Hepatocyte (in vitro differentiated cells): ENCODE data around the gene WDR41. TPM values are rescaled to one million over a fixed set of nuclear protein-coding genes. Genes with fewer than 3 reads are reported as not detected.

Experiments used
- DNase-seq: peaks from one replicate; pipeline ENCODE4 v3.0.0-alpha.2; 2016; ENCODE audit warnings: low spot score
- H2AFZ ChIP-seq: fragments of 200-600 bp; sonication (generic); 2 replicates; pipeline ENCODE4 v1.6.0; 2016; ENCODE audit warnings: antibody characterized with exemption, mild to moderate bottlenecking
- H3K27ac ChIP-seq: fragments of 200-600 bp; sonication (generic); 2 replicates; pipeline ENCODE4 v1.5.1; 2016; ENCODE audit warnings: mild to moderate bottlenecking
- H3K27me3 ChIP-seq: fragments of 200-600 bp; sonication (generic); 2 replicates; pipeline ENCODE4 v1.6.1; 2016
- H3K36me3 ChIP-seq: fragments of 200-600 bp; sonication (generic); replicated peaks from 2 replicates; pipeline ENCODE4 v1.5.1; 2016; ENCODE audit warnings: low read depth; ENCODE audit not compliant: insufficient read depth
- H3K4me1 ChIP-seq: fragments of 200-600 bp; sonication (generic); 2 replicates; pipeline ENCODE4 v1.5.1; 2016; ENCODE audit warnings: mild to moderate bottlenecking, moderate library complexity; ENCODE audit not compliant: insufficient read depth
- H3K4me2 ChIP-seq: fragments of 200-600 bp; sonication (generic); 2 replicates; pipeline ENCODE4 v1.6.0; 2016
- H3K4me3 ChIP-seq: fragments of 200-600 bp; sonication (generic); 2 replicates; pipeline ENCODE4 v1.5.1; 2016; ENCODE audit warnings: mild to moderate bottlenecking
- H3K79me2 ChIP-seq: fragments of 200-600 bp; sonication (generic); 2 replicates; pipeline ENCODE4 v1.6.0; 2017; ENCODE audit warnings: mild to moderate bottlenecking
- H3K9me2 ChIP-seq: fragments of 200-600 bp; sonication (generic); replicated peaks from 2 replicates; pipeline ENCODE4 v1.6.0; 2017; ENCODE audit warnings: mild to moderate bottlenecking; ENCODE audit not compliant: insufficient read depth
- H3K9me3 ChIP-seq: fragments of 200-600 bp; sonication (generic); 2 replicates; pipeline ENCODE4 v1.5.1; 2016; ENCODE audit warnings: low read depth, mild to moderate bottlenecking
- H4K20me1 ChIP-seq: fragments of 200-600 bp; sonication (generic); 2 replicates; pipeline ENCODE4 v1.6.0; 2016; ENCODE audit warnings: mild to moderate bottlenecking; ENCODE audit not compliant: insufficient read depth, poor library complexity, severe bottlenecking
- CTCF ChIP-seq: fragments of 200-600 bp; sonication (generic); IDR thresholded peaks from 2 replicates; pipeline ENCODE4 v1.5.1; 2016; ENCODE audit warnings: antibody characterized with exemption, mild to moderate bottlenecking; ENCODE audit not compliant: poor library complexity
- EZH2 ChIP-seq: fragments of 200-600 bp; sonication (generic); IDR thresholded peaks from 2 replicates; pipeline ENCODE4 v1.6.1; 2016; ENCODE audit warnings: antibody characterized with exemption, mild to moderate bottlenecking, borderline replicate concordance
- EZH2phosphoT487 ChIP-seq: fragments of 200-600 bp; sonication (generic); IDR thresholded peaks from one replicate; pipeline ENCODE4 v1.6.1; 2018; ENCODE audit warnings: antibody characterized with exemption, mild to moderate bottlenecking, low read depth, moderate library complexity; ENCODE audit not compliant: unreplicated experiment, severe bottlenecking
- WGBS: methylation state at CpG from one replicate; pipeline ENCODE4 v1.1.6; 2016; ENCODE audit warnings: low lambda C conversion rate; ENCODE audit errors: missing lambda C conversion rate; 5-methylcytosine and 5-hydroxymethylcytosine counted together
- polyA plus RNA-seq: library from polyadenylated mRNA; unstranded; fragments of >200 nt; fragmentation: Nextera tagmentation; extraction: Ambion mirVana; gene quantifications from 2 replicates; pipeline ENCODE4 v1.2.1, GENCODE V29; 2016
- total RNA-seq: library from RNA; depleted of rRNA; stranded (reverse); fragments of >200 nt; gene quantifications from 2 replicates; pipeline ENCODE4 v1.2.3, GENCODE V29; 2014

Gene WDR41
- total and polyA plus RNA-seq, 2 experiments from 2014 or later, result 40.5 to 80.5 TPM

GRCh38 chr5:77402796-77403195, 89.3 kb downstream of the WDR41 start:
- Histone ChIP-seq H3K4me1 (no peaks in the 10 kb centered on the region), H3K79me2 (no peaks in the 10 kb centered on the region), H2AFZ (no peak overlapping the region), H3K4me2 (no peak overlapping the region), H3K27me3 (no peaks in the 10 kb centered on the region), H3K9me3 (no peaks in the 10 kb centered on the region), H3K9me2 (no peaks in the 10 kb centered on the region), H3K36me3 (no peaks in the 10 kb centered on the region), H4K20me1 (no peaks in the 10 kb centered on the region), H3K4me3 (no peak overlapping the region), H3K27ac (no peak overlapping the region)
- TF ChIP-seq CTCF (no peak), EZH2phosphoT487 (no peak), EZH2 (no peak)
- no peak for DNase-seq
- 91% methylated on average over 6 of the region's 6 CpGs for WGBS

DNA sequence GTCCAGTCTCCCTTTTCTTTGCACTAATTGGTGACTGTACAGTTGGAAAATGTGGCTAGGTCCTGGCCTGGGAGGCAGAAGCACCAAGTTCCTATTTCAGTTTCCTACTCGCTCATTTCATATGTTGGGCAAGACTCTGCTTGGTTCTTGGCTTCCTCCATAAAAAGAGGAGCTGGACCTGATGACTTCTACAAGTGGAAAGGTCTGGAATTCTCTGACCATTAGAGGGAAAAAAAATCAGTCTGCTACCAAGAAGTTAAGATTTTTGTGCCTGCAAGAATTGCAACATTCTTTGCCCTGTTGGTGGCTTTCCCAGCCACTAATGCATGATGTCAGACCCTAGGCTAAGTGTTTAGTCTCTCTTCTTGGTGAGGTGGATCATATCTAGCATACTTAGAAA, 91.5 kb downstream of the WDR41 start:
- no peaks in the 10 kb centered on the region for H3K27me3 ChIP-seq
- no peaks in the 10 kb centered on the region for H3K36me3 ChIP-seq
- H3K9me2 ChIP-seq, result no peaks in the 10 kb centered on the region
- no peak overlapping the region for H3K4me3 ChIP-seq
- 100% methylated on average over 1 of the region's 1 CpG for WGBS
- H3K27ac ChIP-seq, result no peak overlapping the region
- H3K4me2 ChIP-seq, result no peak overlapping the region
- no peak for DNase-seq
- H4K20me1 ChIP-seq, result no peaks in the 10 kb centered on the region
- H2AFZ ChIP-seq, result no peak overlapping the region
- H3K9me3 ChIP-seq, result no peaks in the 10 kb centered on the region
- H3K4me1 ChIP-seq, result peaks cover 7% of the 10 kb centered on the region
- no peaks in the 10 kb centered on the region for H3K79me2 ChIP-seq
- TF ChIP-seq CTCF (no peak), EZH2phosphoT487 (no peak), EZH2 (no peak)

GRCh38 chr5:77398896-77399295, 93.2 kb downstream of the WDR41 start:
- DNase-seq, result no peak
- H3K4me3 ChIP-seq, result no peak overlapping the region
- H3K27ac ChIP-seq, result no peak overlapping the region
- no peaks in the 10 kb centered on the region for H3K79me2 ChIP-seq
- no peaks in the 10 kb centered on the region for H4K20me1 ChIP-seq
- no peak for TF ChIP-seq CTCF
- TF ChIP-seq EZH2, result no peak
- no peak for TF ChIP-seq EZH2phosphoT487
- H2AFZ ChIP-seq, result no peak overlapping the region
- no peaks in the 10 kb centered on the region for H3K36me3 ChIP-seq
- H3K4me2 ChIP-seq, result no peak overlapping the region
- no peaks in the 10 kb centered on the region for H3K9me3 ChIP-seq
- peaks cover 7% of the 10 kb centered on the region for H3K4me1 ChIP-seq
- no peaks in the 10 kb centered on the region for H3K9me2 ChIP-seq
- H3K27me3 ChIP-seq, result no peaks in the 10 kb centered on the region
- 64% methylated on average over 8 of the region's 8 CpGs for WGBS

- Histone ChIP-seq H3K4me2 (no peak overlapping the region), H3K79me2 (no peaks in the 10 kb centered on the region), H3K9me3 (no peaks in the 10 kb centered on the region), H3K27me3 (no peaks in the 10 kb centered on the region), H3K36me3 (no peaks in the 10 kb centered on the region), H3K9me2 (no peaks in the 10 kb centered on the region), H4K20me1 (no peaks in the 10 kb centered on the region), H3K4me3 (no peak overlapping the region), H3K27ac (peak overlapping the region; percentile 73), H2AFZ (no peak overlapping the region), H3K4me1 (peaks cover 7% of the 10 kb centered on the region)
- WGBS, result 97% methylated on average over 13 of the region's 13 CpGs
- TF ChIP-seq EZH2phosphoT487 (no peak), CTCF (no peak), EZH2 (no peak)
- DNase-seq, result no peak
These were observed 93.7 kb downstream of the WDR41 start for GRCh38 chr5:77398458-77398857.
